ENCODE data around the gene SNCG.
"Not testable (repeated sequence)": the region's sequence is repeated elsewhere in the genome, so short reads cannot be mapped to it uniquely, and the experiment has no call there.

The SNCG gene

GRCh38 chr10:86974484-86974883 lies 16.1 kb downstream of the SNCG start:
- Histone ChIP-seq H3K4me2 (ENCODE audit: low read depth, low read length) (no peak overlapping the region), H2AFZ (ENCODE audit: low read length) (no peak overlapping the region), H3K27ac (ENCODE audit: low read length) (no peak overlapping the region), H3K9me3 (replicated peaks; ENCODE audit: insufficient read depth, low read length) (no peaks in the 10 kb centered on the region), H3K36me3 (replicated peaks; ENCODE audit: insufficient read depth, low read length) (no peaks in the 10 kb centered on the region), H4K20me1 (ENCODE audit: insufficient read depth, low read length) (no peaks in the 10 kb centered on the region), H3K27me3 (replicated peaks; ENCODE audit: insufficient read depth, low read length) (no peaks in the 10 kb centered on the region), H3F3A (ENCODE audit: insufficient read depth, low read length) (no peaks in the 10 kb centered on the region), H3K4me3 (ENCODE audit: low read length) (no peak overlapping the region), H3K9me2 (replicated peaks; ENCODE audit: insufficient read depth, low read length) (no peaks in the 10 kb centered on the region), H3K79me2 (ENCODE audit: low read length) (no peaks in the 10 kb centered on the region), H3K9ac (ENCODE audit: low read length) (no peak overlapping the region), H3K4me1 (ENCODE audit: low read length) (no peaks in the 10 kb centered on the region)
- no peak for TF ChIP-seq EZH2 (optimal IDR thresholded peaks at IDR 0.05; ENCODE audit: low read depth, low read length)
- TF ChIP-seq EZH2phosphoT487 (IDR thresholded peaks at IDR 0.05; ENCODE audit: low read length), result no peak
- TF ChIP-seq CTCF (IDR thresholded peaks at IDR 0.05; ENCODE audit: low read length), result no peak
- no peak for DNase-seq

DNA sequence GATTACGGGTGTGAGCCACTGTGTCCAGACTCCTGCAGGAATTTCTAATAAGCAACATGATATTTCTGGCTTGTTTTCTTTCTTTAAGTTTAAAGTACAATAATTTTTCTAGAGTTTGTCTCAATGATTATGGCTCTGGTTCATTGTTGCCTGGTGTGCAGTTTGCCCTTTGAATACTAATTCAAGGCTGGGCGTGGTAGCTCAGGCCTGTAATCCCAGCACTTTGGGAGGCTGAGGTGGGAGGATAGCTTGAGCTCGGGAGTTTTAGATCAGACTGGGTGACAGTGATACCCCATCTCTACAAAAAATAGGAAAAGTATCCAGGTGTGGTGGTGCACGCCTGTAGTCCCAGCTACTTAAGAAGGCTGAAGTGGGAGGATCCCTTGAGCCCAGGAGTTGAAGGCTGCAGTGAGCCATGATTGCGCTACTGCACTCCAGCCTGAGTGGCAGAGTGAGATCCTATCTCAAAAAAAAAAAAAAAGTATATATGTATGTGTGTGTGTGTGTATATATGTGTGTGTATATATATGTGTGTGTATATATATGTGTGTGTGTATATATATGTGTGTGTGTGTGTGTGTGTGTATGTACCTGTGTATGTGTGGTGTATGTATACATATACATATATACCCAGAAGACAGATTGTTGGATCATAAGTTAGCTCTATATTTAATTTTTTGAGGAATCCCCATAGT lies 18.1 kb downstream of the SNCG start:
- no peak for TF ChIP-seq EZH2 (optimal IDR thresholded peaks at IDR 0.05; ENCODE audit: low read depth, low read length)
- TF ChIP-seq CTCF (IDR thresholded peaks at IDR 0.05; ENCODE audit: low read length), result no peak
- no peak for TF ChIP-seq EZH2phosphoT487 (IDR thresholded peaks at IDR 0.05; ENCODE audit: low read length)
- H3K4me1 ChIP-seq (ENCODE audit: low read length), result no peaks in the 10 kb centered on the region
- no peaks in the 10 kb centered on the region for H3K9me3 ChIP-seq (replicated peaks; ENCODE audit: insufficient read depth, low read length)
- H3K9me2 ChIP-seq (replicated peaks; ENCODE audit: insufficient read depth, low read length), result no peaks in the 10 kb centered on the region
- no peaks in the 10 kb centered on the region for H3K36me3 ChIP-seq (replicated peaks; ENCODE audit: insufficient read depth, low read length)
- H3K79me2 ChIP-seq (ENCODE audit: low read length), result no peaks in the 10 kb centered on the region
- no peaks in the 10 kb centered on the region for H3F3A ChIP-seq (ENCODE audit: insufficient read depth, low read length)
- H2AFZ ChIP-seq (ENCODE audit: low read length), result no peak overlapping the region
- H4K20me1 ChIP-seq (ENCODE audit: insufficient read depth, low read length), result no peaks in the 10 kb centered on the region
- no peaks in the 10 kb centered on the region for H3K27me3 ChIP-seq (replicated peaks; ENCODE audit: insufficient read depth, low read length)
- no peak overlapping the region for H3K9ac ChIP-seq (ENCODE audit: low read length)
- H3K27ac ChIP-seq (ENCODE audit: low read length), result no peak overlapping the region
- H3K4me2 ChIP-seq (ENCODE audit: low read depth, low read length), result no peak overlapping the region
- H3K4me3 ChIP-seq (ENCODE audit: low read length), result no peak overlapping the region
- DNase-seq, result no peak

GRCh38 chr10:86978457-86978856 lies 20.1 kb downstream of the SNCG start:
- not testable (repeated sequence) for H3K4me3 ChIP-seq (ENCODE audit: low read length); H3K9me2 ChIP-seq (replicated peaks; ENCODE audit: insufficient read depth, low read length); H3K4me1 ChIP-seq (ENCODE audit: low read length); H4K20me1 ChIP-seq (ENCODE audit: insufficient read depth, low read length); H3K9ac ChIP-seq (ENCODE audit: low read length); H3K4me2 ChIP-seq (ENCODE audit: low read depth, low read length); H3K36me3 ChIP-seq (replicated peaks; ENCODE audit: insufficient read depth, low read length); H3F3A ChIP-seq (ENCODE audit: insufficient read depth, low read length); DNase-seq; H2AFZ ChIP-seq (ENCODE audit: low read length); H3K27ac ChIP-seq (ENCODE audit: low read length); H3K79me2 ChIP-seq (ENCODE audit: low read length); H3K27me3 ChIP-seq (replicated peaks; ENCODE audit: insufficient read depth, low read length); H3K9me3 ChIP-seq (replicated peaks; ENCODE audit: insufficient read depth, low read length)

DNA sequence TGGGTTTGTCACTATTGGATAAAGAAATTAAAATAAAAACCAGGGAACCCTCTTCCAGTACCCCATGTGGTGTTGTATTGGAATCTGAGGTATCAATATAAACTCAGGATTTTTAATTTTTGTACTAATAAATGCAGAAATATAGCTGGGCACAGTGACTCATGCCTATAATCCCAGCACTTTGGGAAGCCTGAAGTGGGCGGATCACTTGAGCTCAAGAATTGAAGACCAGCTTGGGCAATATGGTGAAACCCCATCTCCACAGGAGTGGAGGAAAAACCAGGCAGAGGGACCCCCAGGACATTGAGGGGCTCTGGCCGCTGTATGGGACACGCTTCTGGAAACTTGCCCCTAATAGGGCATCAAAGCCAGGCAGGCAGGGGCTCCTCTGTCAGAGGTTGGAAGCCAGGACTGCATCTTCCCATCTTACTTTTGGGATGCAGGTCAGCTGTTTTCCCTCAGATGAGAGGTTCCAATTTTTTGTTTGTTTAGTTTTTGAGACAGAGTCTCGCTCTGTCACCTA lies 21.0 kb downstream of the SNCG start:
- H3K27ac ChIP-seq (ENCODE audit: low read length), result no peak overlapping the region
- no peaks in the 10 kb centered on the region for H3K79me2 ChIP-seq (ENCODE audit: low read length)
- no peaks in the 10 kb centered on the region for H3K9me3 ChIP-seq (replicated peaks; ENCODE audit: insufficient read depth, low read length)
- H3K36me3 ChIP-seq (replicated peaks; ENCODE audit: insufficient read depth, low read length), result no peaks in the 10 kb centered on the region
- no peaks in the 10 kb centered on the region for H3F3A ChIP-seq (ENCODE audit: insufficient read depth, low read length)
- H3K4me2 ChIP-seq (ENCODE audit: low read depth, low read length), result no peak overlapping the region
- no peaks in the 10 kb centered on the region for H3K4me1 ChIP-seq (ENCODE audit: low read length)
- H3K9ac ChIP-seq (ENCODE audit: low read length), result no peak overlapping the region
- H2AFZ ChIP-seq (ENCODE audit: low read length), result no peak overlapping the region
- DNase-seq, result no peak
- H3K4me3 ChIP-seq (ENCODE audit: low read length), result no peak overlapping the region
- no peaks in the 10 kb centered on the region for H3K27me3 ChIP-seq (replicated peaks; ENCODE audit: insufficient read depth, low read length)
- TF ChIP-seq EZH2phosphoT487 (IDR thresholded peaks at IDR 0.05; ENCODE audit: low read length) (no peak), EZH2 (optimal IDR thresholded peaks at IDR 0.05; ENCODE audit: low read depth, low read length) (no peak), CTCF (IDR thresholded peaks at IDR 0.05; ENCODE audit: low read length) (no peak)
- H4K20me1 ChIP-seq (ENCODE audit: insufficient read depth, low read length), result no peaks in the 10 kb centered on the region
- no peaks in the 10 kb centered on the region for H3K9me2 ChIP-seq (replicated peaks; ENCODE audit: insufficient read depth, low read length)

Measured in MM.1S (cell line).